ENCODE data around the gene SLC49A3. TPM values are rescaled to one million over a fixed set of nuclear protein-coding genes. Genes with fewer than 3 reads are reported as not detected.
A peak's percentile ranks its signal among the peaks of the same experiment; 100 is the strongest.

The SLC49A3 gene
- total and polyA plus RNA-seq, 10 of the 15 experiments (the other 5 are each of a cell fraction or from before 2014, with no cell fraction given): 0.09 to 0.85 (median 0.18) TPM; not detected in 4

DNA sequence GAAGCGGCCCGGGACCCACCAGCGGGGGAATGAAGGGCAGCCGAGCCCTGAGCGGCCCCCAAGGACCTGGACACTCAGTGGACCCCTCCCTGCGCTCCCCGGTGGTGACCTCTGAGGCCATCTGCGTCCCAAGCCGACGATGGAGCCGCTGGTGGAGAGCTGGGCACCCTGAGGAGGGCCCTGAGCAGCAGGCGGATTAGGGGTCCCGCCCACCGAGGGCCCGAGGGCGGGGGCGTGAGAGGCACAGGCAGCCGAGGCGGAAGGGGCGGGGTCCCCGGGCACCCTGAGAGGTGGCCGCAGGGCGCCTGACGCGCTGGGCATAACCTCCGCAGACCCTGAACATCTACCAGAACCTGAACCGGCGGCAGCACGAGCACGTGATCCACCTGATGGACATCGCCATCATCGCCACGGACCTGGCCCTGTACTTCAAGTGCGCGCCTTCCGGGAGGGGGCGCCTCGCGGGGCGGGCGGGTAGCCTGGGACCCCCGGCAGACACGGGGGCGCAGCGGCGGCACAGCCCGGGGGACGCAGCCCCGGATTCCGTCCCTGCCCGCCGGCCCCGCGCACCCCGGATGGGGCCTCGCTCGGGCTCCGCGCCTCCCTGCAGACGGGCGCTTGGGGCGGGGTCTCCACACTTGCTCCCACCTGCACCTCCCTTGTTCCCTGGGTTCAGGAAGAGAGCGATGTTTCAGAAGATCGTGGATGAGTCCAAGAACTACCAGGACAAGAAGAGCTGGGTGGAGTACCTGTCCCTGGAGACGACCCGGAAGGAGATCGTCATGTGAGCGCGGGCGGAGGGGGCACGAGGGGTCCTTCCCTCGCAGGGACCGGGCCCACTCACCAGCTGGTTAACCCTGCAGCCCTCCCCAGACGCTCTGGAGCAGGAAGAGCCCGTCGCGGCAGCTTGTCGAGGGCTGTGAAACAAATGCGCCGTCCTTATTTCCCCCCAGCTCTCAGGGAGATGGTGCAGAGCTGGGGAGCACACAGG, 25.2 kb downstream of the SLC49A3 start:
- in situ Hi-C loops (cut with MboI): no loop called here
- intact Hi-C loops (cut with micrococcal nuclease; ENCODE audit: unreplicated experiment): no loop called here
- no peaks in the 10 kb centered on the region; the same call in 2 of the 3 replicates for H3K9me3 ChIP-seq (replicated peaks; ENCODE audit: control insufficient read depth, insufficient read depth, low read length)
- ChIA-PET CTCF (interaction anchor here (0.8 to 1.1 kb wide), 6 partner anchors 10 to 190 kb away, joined by 3 to 4 read pairs (median 4); partner anchors contain the start of genes ATP5ME and MYL5), POLR2A (interaction anchor here (0.6 to 1.8 kb wide), 3 partner anchors 9 to 18 kb away, joined by 6 to 9 read pairs (median 6); no protein-coding TSS in a partner anchor), RAD21 (ENCODE audit: unreplicated experiment) (interaction anchor here (1.0 to 1.4 kb wide), 2 partner anchors 12 to 56 kb away, joined by 3 to 5 read pairs; no protein-coding TSS in a partner anchor), SMC1A (ENCODE audit: uncharacterized antibody, unreplicated experiment) (interaction anchor here (0.9 to 1.3 kb wide), 2 partner anchors 60 to 115 kb away, joined by 3 to 4 read pairs; no protein-coding TSS in a partner anchor)
- peaks cover 3% of the 10 kb centered on the region for H3K79me2 ChIP-seq (ENCODE audit: control insufficient read depth, insufficient read depth, low read length)
- no peaks in the 10 kb centered on the region for H3K4me1 ChIP-seq (ENCODE audit: control insufficient read depth, insufficient read depth, low read length)
- DNase-seq (ENCODE audit: low read depth, low spot score) (no peak), FAIRE-seq (no peak), ATAC-seq (peak; percentile 74)
- peak overlapping the region; percentile 73 for H3K27ac ChIP-seq (ENCODE audit: control insufficient read depth, insufficient read depth)
- H2AFZ ChIP-seq (ENCODE audit: control insufficient read depth, low read depth, low read length): peak overlapping the region; percentile 75
- H4K20me1 ChIP-seq (ENCODE audit: control insufficient read depth, insufficient read depth): no peaks in the 10 kb centered on the region
- H3K27me3 ChIP-seq (replicated peaks in 1 of 2; ENCODE audit: control insufficient read depth in 2 of 2, insufficient read depth in 2 of 2, low read length in 1 of 2): no peaks in the 10 kb centered on the region
- H3K4me3 ChIP-seq: peak overlapping the region; percentile 79
- peak overlapping the region; percentile 68 for H3K9ac ChIP-seq (ENCODE audit: control insufficient read depth, insufficient read depth, low read length)
- H3K4me2 ChIP-seq (ENCODE audit: control insufficient read depth, insufficient read depth): peak overlapping the region; percentile 49
- no peaks in the 10 kb centered on the region for H3K36me3 ChIP-seq (ENCODE audit: control insufficient read depth in 2 of 2, insufficient read depth in 2 of 2, low read length in 1 of 2)
- WGBS (ENCODE audit: insufficient coverage, insufficient replicate concordance, low lambda C conversion rate, missing lambda C conversion rate): 5% methylated on average over 52 of the region's 80 CpGs
- BruUV-seq (replicated peaks): no TSS peak
- no peak for TF ChIP-seq NBN (IDR thresholded peaks at IDR 0.05)
- TF ChIP-seq ATF7 (IDR thresholded peaks at IDR 0.05; ENCODE audit: low read depth): no peak
- TF ChIP-seq FOS (IDR thresholded peaks at IDR 0.05; ENCODE audit: borderline replicate concordance, extremely low read depth, insufficient read length): no peak
- no peak for TF ChIP-seq SMARCA5 (IDR thresholded peaks at IDR 0.05)
- TF ChIP-seq CBFB (IDR thresholded peaks at IDR 0.05; ENCODE audit: low read depth): no peak
- 0 out of 2 replicates have a peak, but pooled peaks have one; percentile 16 for TF ChIP-seq YY1 (IDR thresholded peaks at IDR 0.05; ENCODE audit: low read depth, low read length)
- peak in 1 of 2 experiments; percentile 91; a peak in 2 of 3 replicates for TF ChIP-seq EGR1 (IDR thresholded peaks at IDR 0.05; ENCODE audit: borderline replicate concordance in 1 of 2, low read depth in 2 of 2, low read length in 2 of 2)
- no peak for TF ChIP-seq CBX5 (IDR thresholded peaks at IDR 0.05; ENCODE audit: low read depth)
- TF ChIP-seq, protein P1, sequence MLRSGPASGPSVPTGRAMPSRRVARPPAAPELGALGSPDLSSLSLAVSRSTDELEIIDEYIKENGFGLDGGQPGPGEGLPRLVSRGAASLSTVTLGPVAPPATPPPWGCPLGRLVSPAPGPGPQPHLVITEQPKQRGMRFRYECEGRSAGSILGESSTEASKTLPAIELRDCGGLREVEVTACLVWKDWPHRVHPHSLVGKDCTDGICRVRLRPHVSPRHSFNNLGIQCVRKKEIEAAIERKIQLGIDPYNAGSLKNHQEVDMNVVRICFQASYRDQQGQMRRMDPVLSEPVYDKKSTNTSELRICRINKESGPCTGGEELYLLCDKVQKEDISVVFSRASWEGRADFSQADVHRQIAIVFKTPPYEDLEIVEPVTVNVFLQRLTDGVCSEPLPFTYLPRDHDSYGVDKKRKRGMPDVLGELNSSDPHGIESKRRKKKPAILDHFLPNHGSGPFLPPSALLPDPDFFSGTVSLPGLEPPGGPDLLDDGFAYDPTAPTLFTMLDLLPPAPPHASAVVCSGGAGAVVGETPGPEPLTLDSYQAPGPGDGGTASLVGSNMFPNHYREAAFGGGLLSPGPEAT (IDR thresholded peaks at IDR 0.05; ENCODE audit: low read depth): no peak
- no peak for TF ChIP-seq RCOR1 (conservative IDR thresholded peaks at IDR 0.05; ENCODE audit: low read depth, low read length)
- TF ChIP-seq PML (IDR thresholded peaks at IDR 0.05; ENCODE audit: low read length): no peak
- no peak for TF ChIP-seq ZBED1 (IDR thresholded peaks at IDR 0.05; ENCODE audit: borderline replicate concordance)
- TF ChIP-seq EZH2 (IDR thresholded peaks at IDR 0.05; ENCODE audit: borderline replicate concordance, control insufficient read depth, low read depth, low read length): no peak
- TF ChIP-seq, protein P2, sequence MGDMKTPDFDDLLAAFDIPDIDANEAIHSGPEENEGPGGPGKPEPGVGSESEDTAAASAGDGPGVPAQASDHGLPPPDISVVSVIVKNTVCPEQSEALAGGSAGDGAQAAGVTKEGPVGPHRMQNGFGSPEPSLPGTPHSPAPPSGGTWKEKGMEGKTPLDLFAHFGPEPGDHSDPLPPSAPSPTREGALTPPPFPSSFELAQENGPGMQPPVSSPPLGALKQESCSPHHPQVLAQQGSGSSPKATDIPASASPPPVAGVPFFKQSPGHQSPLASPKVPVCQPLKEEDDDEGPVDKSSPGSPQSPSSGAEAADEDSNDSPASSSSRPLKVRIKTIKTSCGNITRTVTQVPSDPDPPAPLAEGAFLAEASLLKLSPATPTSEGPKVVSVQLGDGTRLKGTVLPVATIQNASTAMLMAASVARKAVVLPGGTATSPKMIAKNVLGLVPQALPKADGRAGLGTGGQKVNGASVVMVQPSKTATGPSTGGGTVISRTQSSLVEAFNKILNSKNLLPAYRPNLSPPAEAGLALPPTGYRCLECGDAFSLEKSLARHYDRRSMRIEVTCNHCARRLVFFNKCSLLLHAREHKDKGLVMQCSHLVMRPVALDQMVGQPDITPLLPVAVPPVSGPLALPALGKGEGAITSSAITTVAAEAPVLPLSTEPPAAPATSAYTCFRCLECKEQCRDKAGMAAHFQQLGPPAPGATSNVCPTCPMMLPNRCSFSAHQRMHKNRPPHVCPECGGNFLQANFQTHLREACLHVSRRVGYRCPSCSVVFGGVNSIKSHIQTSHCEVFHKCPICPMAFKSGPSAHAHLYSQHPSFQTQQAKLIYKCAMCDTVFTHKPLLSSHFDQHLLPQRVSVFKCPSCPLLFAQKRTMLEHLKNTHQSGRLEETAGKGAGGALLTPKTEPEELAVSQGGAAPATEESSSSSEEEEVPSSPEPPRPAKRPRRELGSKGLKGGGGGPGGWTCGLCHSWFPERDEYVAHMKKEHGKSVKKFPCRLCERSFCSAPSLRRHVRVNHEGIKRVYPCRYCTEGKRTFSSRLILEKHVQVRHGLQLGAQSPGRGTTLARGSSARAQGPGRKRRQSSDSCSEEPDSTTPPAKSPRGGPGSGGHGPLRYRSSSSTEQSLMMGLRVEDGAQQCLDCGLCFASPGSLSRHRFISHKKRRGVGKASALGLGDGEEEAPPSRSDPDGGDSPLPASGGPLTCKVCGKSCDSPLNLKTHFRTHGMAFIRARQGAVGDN (IDR thresholded peaks at IDR 0.05): peak; percentile 84
- TF ChIP-seq SRF (IDR thresholded peaks at IDR 0.05; ENCODE audit: low read depth in 2 of 2, low read length in 2 of 2): no peak
- TF ChIP-seq JUND (IDR thresholded peaks at IDR 0.05; ENCODE audit: low read depth, low read length): no peak
- TF ChIP-seq MXI1 (IDR thresholded peaks at IDR 0.05; ENCODE audit: low read depth, low read length): no peak
- TF ChIP-seq MTA3 (IDR thresholded peaks at IDR 0.05; ENCODE audit: borderline replicate concordance, low read length): no peak

All from GM12878 (cell line).